22Rv1 (cell line): ENCODE measurements around the gene GAB4.
"Not testable (repeated sequence)": the region's sequence is repeated elsewhere in the genome, so short reads cannot be mapped to it uniquely, and the experiment has no call there.

Source experiments
- CTCF ChIP-seq: fragments of 450-650 bp; IDR thresholded peaks from 2 replicates; pipeline ENCODE4 v1.5.1; 2017; ENCODE audit warnings: mild to moderate bottlenecking
- ZFX ChIP-seq: fragments of 450-650 bp; IDR thresholded peaks from 2 replicates; pipeline ENCODE4 v1.6.1; 2017; ENCODE audit warnings: antibody characterized with exemption, borderline replicate concordance

GRCh38 chr22:16914911-16915310 lies 93.1 kb downstream of the GAB4 start:
- not testable (repeated sequence) for TF ChIP-seq CTCF, ZFX
